H9 (cell line): ENCODE measurements around the gene SEMA3A. TPM values are rescaled to one million over a fixed set of nuclear protein-coding genes. Genes with fewer than 3 reads are reported as not detected.

Experiments used
- DNase-seq: peaks from one replicate; pipeline ENCODE4 v3.0.0-alpha.2; 2017
- H2AFZ ChIP-seq: one replicate; pipeline ENCODE4 v1.6.1; 2013; ENCODE audit warnings: mild to moderate bottlenecking, low read length, control low read depth, moderate library complexity
- H2AK5ac ChIP-seq: 2 replicates; pipeline ENCODE4 v1.6.1; 2013; ENCODE audit warnings: low read length, control low read depth, mixed read lengths; ENCODE audit not compliant: insufficient read length
- H2BK120ac ChIP-seq: one replicate; pipeline ENCODE4 v1.6.1; 2013; ENCODE audit warnings: low read depth, mild to moderate bottlenecking, low read length, control low read depth, inconsistent platforms; ENCODE audit not compliant: poor library complexity, severe bottlenecking
- H2BK12ac ChIP-seq: 2 replicates; pipeline ENCODE4 v1.6.1; 2013; ENCODE audit warnings: low read length, control low read depth, mixed read lengths, low read depth; ENCODE audit not compliant: insufficient read length
- H2BK15ac ChIP-seq: 2 replicates; pipeline ENCODE4 v1.6.1; 2013; ENCODE audit warnings: low read depth, low read length, control low read depth
- H2BK20ac ChIP-seq: one replicate; pipeline ENCODE4 v1.6.1; 2013; ENCODE audit warnings: low read depth, mild to moderate bottlenecking, low read length, control low read depth, inconsistent platforms; ENCODE audit not compliant: poor library complexity, severe bottlenecking
- H2BK5ac ChIP-seq: 2 replicates; pipeline ENCODE4 v1.6.1; 2013; ENCODE audit warnings: low read length, control low read depth, mixed read lengths; ENCODE audit not compliant: insufficient read length
- H3K14ac ChIP-seq: 2 replicates; pipeline ENCODE4 v1.6.1; 2013; ENCODE audit warnings: low read length, control low read depth; ENCODE audit not compliant: insufficient read depth
- H3K18ac ChIP-seq: 2 replicates; pipeline ENCODE4 v1.6.1; 2013; ENCODE audit warnings: low read depth, mild to moderate bottlenecking, mixed read lengths, low read length, control low read depth; ENCODE audit not compliant: insufficient read length
- H3K23ac ChIP-seq: 2 replicates; pipeline ENCODE4 v1.6.1; 2013; ENCODE audit warnings: low read length, control low read depth, mixed read lengths, low read depth; ENCODE audit not compliant: insufficient read length
- H3K23me2 ChIP-seq: 2 replicates; pipeline ENCODE4 v1.6.1; 2013; ENCODE audit warnings: low read depth, mild to moderate bottlenecking, mixed read lengths, low read length, control low read depth; ENCODE audit not compliant: insufficient read length, poor library complexity, severe bottlenecking
- H3K27ac ChIP-seq: 2 replicates; pipeline ENCODE4 v1.5.1; 2013; ENCODE audit warnings: low read length, control low read depth, mixed read lengths, low read depth; ENCODE audit not compliant: insufficient read length
- H3K27me3 ChIP-seq: 2 replicates; pipeline ENCODE4 v1.6.1; 2013; ENCODE audit warnings: low read length, control low read depth, inconsistent platforms; ENCODE audit not compliant: insufficient read depth
- H3K4ac ChIP-seq: 2 replicates; pipeline ENCODE4 v1.6.1; 2013; ENCODE audit warnings: low read depth, mild to moderate bottlenecking, control low read depth, inconsistent platforms, low read length, moderate library complexity
- H3K4me1 ChIP-seq: 2 replicates; pipeline ENCODE4 v1.6.1; 2013; ENCODE audit warnings: low read length, control low read depth, inconsistent platforms; ENCODE audit not compliant: insufficient read depth
- H3K4me2 ChIP-seq: 2 replicates; pipeline ENCODE4 v1.6.1; 2013; ENCODE audit warnings: low read length, control low read depth, mixed read lengths; ENCODE audit not compliant: insufficient read length, insufficient read depth
- H3K56ac ChIP-seq: 2 replicates; pipeline ENCODE4 v1.6.1; 2013; ENCODE audit warnings: low read depth, mild to moderate bottlenecking, mixed read lengths, low read length, control low read depth; ENCODE audit not compliant: insufficient read length
- H3K79me1 ChIP-seq: 2 replicates; pipeline ENCODE4 v1.6.1; 2013; ENCODE audit warnings: low read depth, mild to moderate bottlenecking, moderate library complexity, low read length, control low read depth, inconsistent platforms; ENCODE audit not compliant: insufficient read depth, poor library complexity, severe bottlenecking
- H3K79me2 ChIP-seq: 2 replicates; pipeline ENCODE4 v1.6.1; 2013; ENCODE audit warnings: low read length, control low read depth, inconsistent platforms; ENCODE audit not compliant: insufficient read depth
- H3K9ac ChIP-seq: 2 replicates; pipeline ENCODE4 v1.6.1; 2013; ENCODE audit warnings: low read length, control low read depth, mixed read lengths; ENCODE audit not compliant: insufficient read length; ENCODE audit errors: extremely low read depth
- H3K9me3 ChIP-seq: one replicate; pipeline ENCODE4 v1.6.1; 2013; ENCODE audit warnings: low read depth, low read length, inconsistent platforms; ENCODE audit not compliant: control insufficient read depth
- H3T11ph ChIP-seq: one replicate; pipeline ENCODE4 v1.6.1; 2013; ENCODE audit warnings: mild to moderate bottlenecking, low read length, control low read depth, inconsistent platforms
- H4K20me1 ChIP-seq: one replicate; pipeline ENCODE4 v1.6.1; 2013; ENCODE audit not compliant: control insufficient read depth, insufficient read length, insufficient read depth
- H4K5ac ChIP-seq: 2 replicates; pipeline ENCODE4 v1.6.1; 2013; ENCODE audit warnings: low read depth, mild to moderate bottlenecking, mixed read lengths, low read length, control low read depth; ENCODE audit not compliant: insufficient read length
- H4K8ac ChIP-seq: replicated peaks from 2 replicates; pipeline ENCODE4 v1.6.1; 2013; ENCODE audit warnings: low read length, control low read depth, mixed read lengths, low read depth; ENCODE audit not compliant: insufficient read length
- H4K91ac ChIP-seq: 2 replicates; pipeline ENCODE4 v1.6.1; 2013; ENCODE audit warnings: low read depth, mild to moderate bottlenecking, moderate library complexity, mixed read lengths, low read length, control low read depth; ENCODE audit not compliant: insufficient read length
- H3K27ac Mint-ChIP-seq, 3 experiments: 2 replicates in 2 of 3; 3 replicates in 1 of 3; pipeline ENCODE4 v1.8.0; 2020 to 2021; ENCODE audit warnings: mixed read lengths in 3 of 3, mild to moderate bottlenecking in 1 of 3, moderate library complexity in 1 of 3
- H3K27me3 Mint-ChIP-seq: 2 replicates; pipeline ENCODE4 v1.8.0; 2021; ENCODE audit warnings: low read depth, mild to moderate bottlenecking, moderate library complexity, mixed read lengths
- H3K36me3 Mint-ChIP-seq, 3 experiments: 2 replicates in 2 of 3; 3 replicates in 1 of 3; pipeline ENCODE4 v1.8.0; 2020 to 2021; ENCODE audit warnings: low read depth in 3 of 3, mixed read lengths in 3 of 3; ENCODE audit not compliant: insufficient read depth in 1 of 3
- H3K4me1 Mint-ChIP-seq, 2 experiments: 2 replicates each; pipeline ENCODE4 v1.8.0; 2020; ENCODE audit warnings: mixed read lengths in 2 of 2
- H3K4me3 Mint-ChIP-seq, 2 experiments: 2 replicates in 1 of 2; 3 replicates in 1 of 2; pipeline ENCODE4 v1.8.0; 2020 to 2021; ENCODE audit warnings: mild to moderate bottlenecking in 2 of 2, mixed read lengths in 2 of 2, moderate library complexity in 1 of 2
- H3K9me3 Mint-ChIP-seq, 2 experiments: 2 replicates in 1 of 2; 3 replicates in 1 of 2; pipeline ENCODE4 v1.8.0; 2020; ENCODE audit warnings: mild to moderate bottlenecking in 2 of 2, mixed read lengths in 2 of 2, moderate library complexity in 1 of 2
- WGBS: extraction: QIAGEN DNeasy Blood & Tissue Kit; methylation state at CpG from one replicate; pipeline ENCODE4 v1.1.7; 2013; ENCODE audit warnings: missing lambda C conversion rate, low lambda C conversion rate, mixed read lengths; ENCODE audit not compliant: insufficient read length; ENCODE audit errors: extremely low coverage; 5-methylcytosine and 5-hydroxymethylcytosine counted together
- total RNA-seq: library from RNA; stranded (reverse); gene quantifications from 2 replicates; pipeline ENCODE4 v1.2.1, GENCODE V29; 2021
- TF ChIP-seq, protein P1 (sequence below): fragments of 200-600 bp; sonication (generic); conservative IDR thresholded peaks from 3 replicates; pipeline ENCODE4 v1.8.0; 2021; ENCODE audit warnings: antibody characterized with exemption, mild to moderate bottlenecking

The SEMA3A gene
- total RNA-seq, 1 experiment from 2014 or later = 60.0 TPM

DNA sequence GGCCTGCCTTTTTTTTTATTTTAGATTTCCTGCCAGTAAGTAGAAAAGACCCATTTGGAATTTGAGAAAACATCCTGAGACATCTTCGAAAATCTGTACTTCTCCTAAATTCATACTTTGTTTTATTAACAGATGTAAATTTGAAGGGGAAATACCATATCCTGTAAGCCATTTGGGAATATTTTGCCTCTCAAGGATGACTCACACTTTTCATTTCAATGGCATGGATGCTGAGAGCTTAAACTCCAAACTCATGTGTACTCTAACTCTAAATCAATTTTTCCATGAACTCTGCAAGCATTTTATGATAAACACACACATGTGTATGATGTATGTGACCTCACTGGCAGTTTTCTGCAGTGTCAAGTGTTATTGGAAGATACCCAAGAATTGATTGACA lies 89.0 kb downstream of the SEMA3A start:
- Mint-ChIP-seq H3K4me3 (no peak overlapping the region), H3K27me3 (no peaks in the 10 kb centered on the region), H3K36me3 (peaks cover 6 to 11% (median 7%) of the 10 kb centered on the region in 3 experiments; a peak in 5 of 7 replicates), H3K4me1 (peaks cover 55 to 58% of the 10 kb centered on the region in 2 experiments), H3K9me3 (no peaks in the 10 kb centered on the region), H3K27ac (peak overlapping the region in 1 of 3 experiments; percentile 69; a peak in 2 of 7 replicates)
- Histone ChIP-seq H3K18ac (no peak overlapping the region), H3K14ac (no peak overlapping the region), H3K4me2 (no peak overlapping the region), H2AK5ac (no peak overlapping the region), H3K9ac (no peak overlapping the region), H2AFZ (no peak overlapping the region), H2BK12ac (no peak overlapping the region), H3K56ac (no peak overlapping the region), H3K79me1 (no peaks in the 10 kb centered on the region), H3T11ph (no peak overlapping the region), H4K5ac (no peak overlapping the region), H3K23me2 (no peaks in the 10 kb centered on the region), H2BK120ac (no peak overlapping the region), H2BK20ac (no peak overlapping the region), H3K79me2 (no peaks in the 10 kb centered on the region; the same call in 1 of the 2 replicates), H4K20me1 (no peaks in the 10 kb centered on the region), H3K4ac (no peak overlapping the region), H2BK15ac (no peak overlapping the region), H3K4me1 (peaks cover 6% of the 10 kb centered on the region; the same call in 1 of the 2 replicates), H3K27me3 (no peaks in the 10 kb centered on the region), H4K8ac (no peak overlapping the region), H3K9me3 (no peaks in the 10 kb centered on the region), H4K91ac (no peak overlapping the region), H2BK5ac (no peak overlapping the region), H3K27ac (no peak overlapping the region), H3K23ac (no peak overlapping the region)
- TF ChIP-seq, protein P1, sequence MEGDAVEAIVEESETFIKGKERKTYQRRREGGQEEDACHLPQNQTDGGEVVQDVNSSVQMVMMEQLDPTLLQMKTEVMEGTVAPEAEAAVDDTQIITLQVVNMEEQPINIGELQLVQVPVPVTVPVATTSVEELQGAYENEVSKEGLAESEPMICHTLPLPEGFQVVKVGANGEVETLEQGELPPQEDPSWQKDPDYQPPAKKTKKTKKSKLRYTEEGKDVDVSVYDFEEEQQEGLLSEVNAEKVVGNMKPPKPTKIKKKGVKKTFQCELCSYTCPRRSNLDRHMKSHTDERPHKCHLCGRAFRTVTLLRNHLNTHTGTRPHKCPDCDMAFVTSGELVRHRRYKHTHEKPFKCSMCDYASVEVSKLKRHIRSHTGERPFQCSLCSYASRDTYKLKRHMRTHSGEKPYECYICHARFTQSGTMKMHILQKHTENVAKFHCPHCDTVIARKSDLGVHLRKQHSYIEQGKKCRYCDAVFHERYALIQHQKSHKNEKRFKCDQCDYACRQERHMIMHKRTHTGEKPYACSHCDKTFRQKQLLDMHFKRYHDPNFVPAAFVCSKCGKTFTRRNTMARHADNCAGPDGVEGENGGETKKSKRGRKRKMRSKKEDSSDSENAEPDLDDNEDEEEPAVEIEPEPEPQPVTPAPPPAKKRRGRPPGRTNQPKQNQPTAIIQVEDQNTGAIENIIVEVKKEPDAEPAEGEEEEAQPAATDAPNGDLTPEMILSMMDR = no peak
- no CpG with 5 or more reads among the region's 1 CpG for WGBS
- no peak for DNase-seq
